HG03442 (cell line): ENCODE measurements around the gene ACTL10.
"Not testable (repeated sequence)": the region's sequence is repeated elsewhere in the genome, so short reads cannot be mapped to it uniquely, and the experiment has no call there.

Source experiments
- ATAC-seq: cut with Tn5 transposase; IDR thresholded peaks from one replicate; pipeline ENCODE4 v1.9.1; 2021; ENCODE audit warnings: mild to moderate bottlenecking, moderate library complexity; ENCODE audit not compliant: unreplicated experiment

Gene ACTL10

DNA sequence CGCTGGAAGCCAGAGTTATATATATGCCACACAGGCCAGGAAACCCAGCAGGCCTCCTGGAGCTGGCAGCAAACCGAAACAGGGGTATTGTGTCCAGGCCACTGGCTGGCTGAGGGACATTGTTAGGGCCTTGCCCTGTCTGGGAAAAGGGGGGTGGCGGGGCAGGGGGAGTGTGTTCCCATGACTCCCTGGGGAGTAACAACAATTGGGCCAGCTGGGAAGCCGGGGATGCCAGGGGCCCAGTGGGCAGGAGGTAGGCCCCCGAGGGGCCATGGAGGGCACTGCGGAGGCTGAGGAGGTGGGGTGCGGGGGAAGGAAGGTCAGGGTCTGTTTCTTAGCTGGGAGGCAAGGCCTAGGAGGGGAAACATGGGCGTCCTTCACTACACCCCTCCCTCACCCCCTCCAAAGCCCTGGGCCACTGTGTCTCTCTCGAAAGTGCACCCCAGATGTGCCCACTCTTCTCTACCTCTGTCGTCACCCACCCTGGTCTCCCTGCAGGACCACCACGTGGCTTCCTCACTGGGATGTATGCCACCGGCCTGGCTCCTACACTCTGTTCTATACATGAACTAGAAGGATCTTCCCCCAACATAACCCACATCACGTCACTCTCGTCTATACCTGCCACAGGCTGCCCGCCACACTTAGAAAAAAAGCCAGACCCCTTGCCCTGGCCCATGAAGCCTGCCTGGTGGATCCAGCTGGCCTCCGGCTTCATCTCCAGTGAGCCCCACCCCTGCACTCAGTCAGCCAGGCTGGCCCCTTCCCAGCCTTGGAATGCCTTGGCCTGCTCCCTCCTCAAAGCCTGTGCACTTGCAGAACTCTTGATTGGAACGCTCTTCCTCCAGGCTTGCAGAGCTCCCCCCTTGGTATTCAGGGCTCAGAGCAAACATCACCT, 27.2 kb downstream of the ACTL10 start:
- ATAC-seq = no peak

DNA sequence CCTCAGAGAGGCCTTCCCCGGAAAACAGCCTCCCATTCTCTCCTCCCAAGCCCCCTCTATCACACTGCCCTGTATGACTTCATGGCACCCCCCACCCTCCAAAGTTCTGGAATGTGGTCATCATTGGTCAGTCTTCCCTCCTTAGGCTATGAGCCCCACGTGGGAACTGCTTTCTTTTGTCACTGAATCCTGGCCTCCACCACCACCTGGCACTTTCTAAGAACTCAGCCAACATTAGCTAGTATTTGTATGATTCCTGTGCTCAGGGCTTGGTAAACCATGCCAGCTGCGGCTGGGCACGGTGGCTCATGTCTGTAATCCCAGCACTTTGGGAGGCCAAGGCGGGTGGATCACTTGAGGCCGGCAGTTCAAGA, 27.9 kb downstream of the ACTL10 start:
- ATAC-seq = no peak

DNA sequence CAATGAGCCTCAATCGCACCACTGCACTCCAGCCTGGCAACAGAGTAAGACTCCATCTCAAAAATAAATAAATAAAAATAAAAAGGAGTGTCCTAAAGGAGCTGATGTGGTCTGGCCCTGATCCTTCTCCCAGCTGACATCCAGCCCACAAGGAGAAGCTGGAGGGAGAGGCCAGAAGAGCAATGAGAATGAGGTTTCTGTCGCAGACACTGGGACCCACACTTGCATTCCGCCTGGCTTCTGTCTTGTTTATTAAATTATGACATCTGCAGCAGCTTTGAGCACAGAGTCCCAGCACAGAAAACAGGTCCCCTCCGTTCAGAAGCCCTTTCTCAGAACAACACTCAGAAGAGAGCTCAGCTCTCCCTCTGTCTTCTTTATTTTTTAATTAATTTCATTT, 29.7 kb downstream of the ACTL10 start:
- no peak for ATAC-seq

DNA sequence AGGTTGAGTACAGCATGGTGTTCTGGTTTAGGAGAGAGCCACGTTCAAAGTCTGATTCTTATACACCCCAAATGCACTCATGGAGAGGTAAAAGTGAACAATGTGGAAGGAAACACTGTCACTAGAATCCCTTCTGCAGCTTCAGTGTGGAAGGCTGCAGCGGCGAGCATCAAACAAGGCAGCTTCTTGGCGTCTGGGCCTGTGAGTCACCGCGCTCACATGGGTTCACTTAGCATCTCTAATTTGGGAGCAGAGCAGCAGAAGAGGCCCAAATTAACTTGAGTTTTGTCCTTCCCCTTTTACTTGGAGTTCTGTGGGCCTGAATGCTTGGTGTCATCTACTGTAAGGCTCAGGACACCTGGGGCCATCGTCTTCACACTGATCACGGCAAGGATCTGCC, 30.4 kb downstream of the ACTL10 start:
- no peak for ATAC-seq

DNA sequence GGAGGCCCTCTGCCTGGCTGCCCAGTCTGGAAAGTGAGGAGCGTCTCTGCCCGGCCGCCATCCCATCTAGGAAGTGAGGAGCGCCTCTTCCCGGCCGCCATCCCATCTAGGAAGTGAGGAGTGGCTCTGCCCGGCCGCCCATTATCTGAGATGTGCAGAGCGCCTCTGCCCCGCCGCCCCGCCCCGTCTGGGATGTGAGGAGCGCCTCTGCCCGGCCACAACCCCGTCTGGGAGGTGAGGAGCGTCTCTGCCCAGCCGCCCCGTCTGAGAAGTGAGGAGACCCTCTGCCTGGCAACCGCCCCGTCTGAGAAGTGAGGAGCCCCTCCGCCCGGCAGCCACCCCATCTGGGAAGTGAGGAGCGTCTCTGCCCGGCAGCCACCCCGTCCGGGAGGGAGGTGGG, 32.2 kb downstream of the ACTL10 start:
- ATAC-seq = not testable (repeated sequence)

DNA sequence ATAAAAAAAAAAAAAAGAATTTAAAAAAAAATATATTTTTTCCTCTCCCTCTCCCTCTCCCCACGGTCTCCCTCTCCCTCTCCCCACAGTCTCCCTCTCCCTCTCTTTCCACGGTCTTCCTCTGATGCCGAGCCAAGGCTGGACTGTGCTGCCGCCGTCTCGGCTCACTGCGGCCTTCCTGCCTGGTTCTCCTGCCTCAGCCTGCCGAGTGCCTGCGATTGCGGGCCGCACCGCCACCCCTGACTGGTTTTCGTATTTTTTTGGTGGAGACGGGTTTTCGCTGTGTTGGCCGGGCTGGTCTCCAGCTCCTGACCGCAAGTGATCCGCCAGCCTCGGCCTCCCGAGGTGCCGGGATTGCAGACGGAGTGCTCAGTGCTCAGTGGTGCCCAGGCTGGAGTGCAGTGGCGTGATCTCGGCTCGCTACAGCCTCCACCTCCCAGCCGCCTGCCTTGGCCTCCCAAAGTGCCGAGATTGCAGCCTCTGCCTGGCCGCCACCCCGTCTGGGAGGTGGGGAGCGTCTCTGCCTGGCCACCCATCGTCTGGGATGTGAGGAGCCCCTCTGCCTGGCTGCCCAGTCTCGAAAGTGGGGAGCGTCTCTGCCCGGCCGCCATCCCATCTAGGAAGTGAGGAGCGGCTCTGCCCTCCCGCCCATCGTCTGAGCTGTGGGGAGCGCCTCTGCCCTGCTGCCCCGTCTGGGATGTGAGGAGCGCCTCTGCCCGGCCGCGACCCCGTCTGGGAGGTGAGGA, 34.1 kb downstream of the ACTL10 start:
- ATAC-seq = not testable (repeated sequence)

DNA sequence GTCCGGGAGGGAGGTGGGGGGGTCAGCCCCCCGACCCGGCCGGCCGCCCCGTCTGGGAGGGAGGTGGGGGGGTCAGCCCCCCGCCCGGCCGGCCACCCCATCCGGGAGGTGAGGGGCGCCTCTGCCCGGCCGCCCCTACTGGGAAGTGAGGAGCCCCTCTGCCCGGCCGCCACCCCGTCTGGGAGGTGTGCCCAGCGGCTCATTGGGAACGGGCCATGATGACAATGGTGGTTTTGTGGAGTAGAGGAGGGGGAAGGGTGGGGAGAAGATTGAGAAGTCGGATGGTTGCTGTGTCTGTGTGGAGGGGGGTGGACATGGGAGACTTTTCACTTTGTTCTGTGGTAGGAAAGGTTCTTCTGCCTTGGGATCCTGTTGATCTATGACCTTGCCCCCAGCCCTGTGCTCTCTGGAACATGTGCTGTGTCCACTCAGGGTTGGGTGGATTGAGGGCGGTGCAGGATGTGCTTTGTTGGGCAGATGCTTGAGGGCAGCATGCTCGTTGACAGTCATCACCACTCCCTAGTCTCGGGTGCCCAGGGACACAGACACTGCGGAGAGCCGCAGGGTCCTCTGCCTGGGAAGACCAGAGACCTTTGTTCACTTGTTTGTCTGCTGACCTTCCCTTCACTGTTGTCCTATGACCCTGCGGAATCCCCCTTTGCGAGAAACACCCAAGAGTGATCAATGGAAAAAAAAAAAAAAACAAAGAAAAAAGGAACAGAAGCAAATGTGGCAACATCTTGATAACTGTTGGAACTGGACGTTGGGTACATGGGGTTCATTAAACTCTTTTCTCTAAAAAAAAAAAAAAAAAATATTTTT, 35.1 kb downstream of the ACTL10 start:
- no peak for ATAC-seq

DNA sequence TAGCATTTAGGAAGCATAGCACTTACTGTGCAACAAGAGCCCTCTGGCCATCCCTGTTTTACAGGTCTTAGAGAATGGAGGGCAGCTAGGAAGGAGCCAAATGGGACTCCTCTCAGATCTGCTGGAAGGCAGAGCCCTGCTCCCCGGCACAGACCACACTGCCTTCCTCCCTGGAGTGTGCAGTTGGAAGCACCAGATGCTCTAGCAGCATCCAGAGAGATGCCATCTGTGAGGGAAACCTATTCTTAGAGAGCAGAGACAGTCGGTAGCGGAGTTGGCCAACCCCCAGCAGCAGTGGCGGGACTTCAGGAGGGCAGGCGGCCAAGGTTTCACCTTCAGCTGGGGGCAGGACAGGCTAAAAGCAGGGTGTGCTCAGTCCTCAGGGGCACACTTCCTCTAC, 36.1 kb downstream of the ACTL10 start:
- ATAC-seq = no peak

DNA sequence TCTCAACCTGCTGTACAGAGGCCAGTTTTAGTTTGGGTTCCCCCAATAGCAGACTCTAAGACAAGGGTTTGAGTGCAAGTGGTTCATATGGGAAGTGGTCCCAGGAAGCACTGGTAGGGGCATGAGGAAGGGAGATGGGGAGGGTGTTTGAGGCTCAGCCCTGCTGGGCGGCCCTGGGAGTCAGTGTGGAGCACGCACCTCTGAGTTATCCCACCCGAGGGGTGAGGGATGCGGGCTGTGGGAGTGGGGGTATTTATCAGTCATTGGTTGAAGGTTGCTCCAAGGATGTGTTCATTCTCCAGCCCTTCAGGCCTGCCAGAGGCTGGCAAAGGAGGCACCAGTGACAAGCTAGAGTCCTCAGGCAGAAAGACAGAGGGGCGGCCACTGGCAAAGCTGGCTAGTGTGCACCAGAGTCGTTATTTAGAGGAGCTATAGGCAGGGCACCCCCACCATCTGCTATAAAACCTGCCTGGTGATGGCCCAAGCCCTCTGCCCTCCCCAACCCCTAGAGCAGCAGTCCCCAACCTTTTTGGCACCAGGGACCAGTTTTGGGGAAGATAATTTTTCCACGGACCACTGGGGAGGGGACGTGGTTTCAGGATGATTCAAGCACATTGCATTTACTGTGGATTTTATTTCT, 36.9 kb downstream of the ACTL10 start:
- ATAC-seq = no peak

DNA sequence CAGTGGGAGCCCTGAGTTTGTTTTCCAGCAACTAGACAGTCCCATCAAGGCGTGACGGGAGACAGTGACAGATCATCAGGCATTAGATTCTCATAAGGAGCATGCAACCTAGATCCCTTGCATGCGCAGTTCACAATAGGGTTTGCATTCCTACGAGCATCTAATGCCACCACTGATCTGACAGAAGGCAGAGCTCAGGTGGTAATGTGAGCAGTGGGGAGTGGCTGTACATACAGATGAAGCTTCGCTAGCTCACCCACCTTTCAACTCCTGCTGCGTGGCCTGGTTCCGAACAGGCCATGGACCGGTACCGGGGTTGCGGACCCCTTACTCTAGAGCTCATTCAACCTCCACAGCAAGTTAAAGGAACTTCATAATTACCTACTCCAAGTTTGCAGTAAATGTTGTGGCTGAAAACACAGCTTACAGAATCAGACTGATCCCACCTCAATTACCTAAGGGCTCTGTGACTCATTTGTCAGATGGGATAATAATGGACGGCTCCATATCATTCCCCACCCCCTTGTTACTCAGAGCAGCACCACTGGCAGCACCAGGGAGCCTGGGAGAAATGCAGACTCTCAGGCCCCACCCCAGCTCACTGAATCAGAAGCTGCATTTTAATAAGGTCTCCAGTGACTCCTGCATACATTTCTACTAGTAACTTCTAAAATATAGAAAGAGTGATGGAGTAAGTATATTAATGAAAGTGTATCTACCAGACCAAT, 37.6 kb downstream of the ACTL10 start:
- no peak for ATAC-seq

DNA sequence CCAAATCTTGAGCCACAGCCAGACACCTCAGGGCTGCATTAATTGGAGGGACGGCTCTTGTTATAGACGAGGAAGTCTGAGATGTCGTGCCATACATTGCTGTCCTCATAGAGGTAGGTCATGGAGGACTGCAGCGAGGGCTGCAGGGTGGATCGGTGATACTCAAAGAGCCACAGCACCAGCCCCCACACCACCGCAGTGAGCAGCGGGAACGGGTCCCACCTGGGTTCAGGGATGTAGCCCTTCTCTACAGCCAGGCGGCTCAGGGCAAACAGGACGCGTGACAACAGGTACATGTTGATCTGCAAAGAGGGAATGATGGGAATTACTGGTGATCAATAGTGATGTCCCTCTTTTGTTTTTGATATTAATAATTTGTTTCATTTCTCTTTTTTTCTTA, 40.9 kb downstream of the ACTL10 start:
- no peak for ATAC-seq

DNA sequence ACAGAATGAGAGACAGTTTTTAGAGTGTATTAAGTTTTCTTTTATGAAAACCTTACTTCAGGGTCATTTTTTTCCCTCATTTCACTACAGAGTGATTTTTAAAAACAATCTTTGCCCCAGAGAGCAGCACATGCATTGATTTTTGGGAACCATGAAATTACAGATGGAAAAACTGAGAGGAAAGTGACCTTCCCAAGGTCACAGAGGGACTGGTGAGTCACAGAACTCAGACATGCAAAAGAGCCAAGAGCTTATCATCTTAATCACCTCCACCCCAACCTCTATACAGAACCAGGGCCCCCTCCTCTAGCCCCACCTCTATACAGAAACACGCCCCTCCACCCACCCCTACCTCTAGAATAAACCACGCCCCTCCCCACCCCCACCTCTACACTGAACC, 42.7 kb downstream of the ACTL10 start:
- ATAC-seq = no peak

DNA sequence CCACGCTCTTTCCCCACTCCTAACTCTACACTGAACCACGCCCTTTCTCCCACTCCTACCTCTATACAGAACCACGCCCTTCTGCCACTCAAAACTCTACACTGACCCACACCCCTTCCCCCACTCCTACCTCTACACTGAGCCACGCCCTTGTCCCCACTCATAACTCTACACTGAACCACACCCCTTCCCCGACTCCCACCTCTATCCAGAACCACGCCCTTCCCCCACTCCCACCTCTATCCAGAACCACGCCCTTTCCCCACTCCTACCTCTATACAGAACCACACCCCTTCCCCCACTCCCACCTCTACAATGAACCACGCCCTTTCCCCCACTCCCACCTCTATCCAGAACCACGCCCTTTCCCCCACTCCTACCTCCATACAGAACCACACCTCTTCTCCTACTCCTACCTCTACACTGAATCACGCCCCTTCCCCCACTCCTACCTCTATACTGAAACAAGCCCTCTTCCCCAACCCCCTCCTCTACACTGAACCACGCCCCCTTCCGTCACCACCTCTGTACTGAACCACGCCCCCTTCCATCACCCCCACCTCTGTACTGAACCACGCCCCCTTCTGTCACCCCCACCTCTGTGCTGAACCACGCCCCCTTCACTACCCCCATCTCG, 43.3 kb downstream of the ACTL10 start:
- ATAC-seq = no peak

DNA sequence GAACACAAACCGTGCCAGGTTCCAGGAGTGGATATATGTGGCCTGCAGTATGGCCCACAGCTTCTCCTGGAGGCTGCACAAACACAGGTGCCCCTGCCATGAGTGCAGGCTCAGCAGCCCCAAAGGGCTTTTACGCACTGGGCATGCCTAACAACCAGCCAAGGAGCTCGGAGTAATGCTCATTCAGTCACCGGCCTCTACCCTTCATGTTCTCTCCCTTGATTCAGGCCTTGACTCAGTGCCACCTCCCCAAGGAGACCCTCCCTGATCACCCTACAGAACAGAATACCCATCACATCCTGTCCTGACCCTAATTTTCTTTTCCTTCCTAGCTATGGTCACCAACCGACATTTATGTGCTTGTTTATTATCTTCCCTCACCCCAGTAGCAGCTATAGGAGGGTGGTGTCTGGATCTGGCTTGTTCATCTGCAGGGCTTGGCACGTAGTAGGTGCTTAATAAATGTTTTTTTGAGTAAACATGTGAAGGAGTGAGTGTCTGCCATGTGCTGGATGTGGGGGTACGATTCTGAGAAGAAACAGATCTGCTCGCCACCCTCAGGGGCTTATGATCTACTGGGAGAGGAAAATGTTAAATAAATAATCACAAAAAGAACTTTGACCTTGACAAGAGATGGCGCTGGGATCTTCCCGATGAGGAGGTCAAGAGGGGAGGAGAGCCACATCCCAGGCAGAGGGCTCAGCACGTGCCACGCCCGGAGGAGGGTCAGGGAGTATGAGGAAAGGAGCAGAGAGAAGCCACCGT, 44.1 kb downstream of the ACTL10 start:
- no peak for ATAC-seq

DNA sequence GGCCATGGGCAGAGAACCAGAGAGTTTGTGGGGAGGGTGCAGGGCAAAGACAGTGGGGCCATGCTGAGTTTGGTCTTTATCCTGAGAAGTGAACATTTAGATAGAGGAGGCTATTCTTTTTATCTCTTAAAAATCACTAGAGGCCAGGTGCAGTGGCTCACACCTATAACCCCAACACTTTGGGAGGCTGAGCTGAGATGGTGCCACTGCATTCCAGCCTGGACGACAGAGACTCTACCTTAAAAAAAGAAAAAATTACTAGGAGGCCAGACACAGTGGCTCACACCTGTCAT, 44.6 kb downstream of the ACTL10 start:
- ATAC-seq = no peak

DNA sequence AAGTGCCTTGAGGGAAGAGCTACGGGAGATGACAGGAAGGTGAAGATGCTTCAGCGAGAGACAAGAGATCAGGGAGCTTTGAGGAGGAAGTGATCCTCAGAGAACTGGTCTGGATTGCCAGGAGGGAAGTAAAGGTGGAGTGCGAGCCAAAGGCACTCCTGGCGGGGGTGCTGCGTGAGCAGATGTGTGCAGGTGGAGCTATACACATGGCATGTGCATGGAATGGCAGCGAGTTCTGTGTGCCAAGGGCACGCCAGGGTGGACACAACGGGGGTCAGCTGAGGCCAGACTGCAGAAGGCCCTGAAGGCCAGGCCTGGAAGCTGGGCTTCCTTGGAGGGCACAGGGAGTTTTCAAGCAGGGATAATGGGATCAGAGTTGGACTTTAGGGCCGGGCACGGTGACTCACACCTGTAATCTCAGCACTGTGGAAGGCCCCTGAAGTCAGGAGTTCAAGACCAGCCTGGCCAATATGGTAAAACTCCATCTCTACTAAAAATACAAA, 47.2 kb downstream of the ACTL10 start:
- no peak for ATAC-seq

DNA sequence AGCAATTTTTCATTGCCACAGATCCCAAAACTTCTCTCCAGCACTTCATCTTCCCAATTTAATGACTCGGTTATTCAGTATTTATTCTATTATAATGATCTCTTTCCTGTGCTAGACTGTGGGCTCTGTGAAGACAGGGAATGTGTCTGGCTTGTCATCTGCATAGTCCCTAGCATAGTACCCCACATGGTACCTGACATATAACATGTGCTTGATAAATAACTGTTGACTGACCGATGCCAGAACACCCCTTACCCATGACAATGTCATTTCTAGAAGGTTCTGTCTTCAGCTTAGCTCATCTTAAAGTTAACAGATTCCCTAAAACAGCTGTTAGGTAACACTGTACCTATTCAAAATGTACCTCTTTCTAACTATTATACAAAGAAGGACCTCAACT, 49.8 kb downstream of the ACTL10 start:
- no peak for ATAC-seq
